HG03196 (cell line): Measurements from ENCODE around the gene DHRS2.
"Not testable (repeated sequence)": the region's sequence is repeated elsewhere in the genome, so short reads cannot be mapped to it uniquely, and the experiment has no call there.

Source experiments
- ATAC-seq: cut with Tn5 transposase; IDR thresholded peaks from one replicate; pipeline ENCODE4 v1.9.1; 2021; ENCODE audit not compliant: unreplicated experiment

The DHRS2 gene

DNA sequence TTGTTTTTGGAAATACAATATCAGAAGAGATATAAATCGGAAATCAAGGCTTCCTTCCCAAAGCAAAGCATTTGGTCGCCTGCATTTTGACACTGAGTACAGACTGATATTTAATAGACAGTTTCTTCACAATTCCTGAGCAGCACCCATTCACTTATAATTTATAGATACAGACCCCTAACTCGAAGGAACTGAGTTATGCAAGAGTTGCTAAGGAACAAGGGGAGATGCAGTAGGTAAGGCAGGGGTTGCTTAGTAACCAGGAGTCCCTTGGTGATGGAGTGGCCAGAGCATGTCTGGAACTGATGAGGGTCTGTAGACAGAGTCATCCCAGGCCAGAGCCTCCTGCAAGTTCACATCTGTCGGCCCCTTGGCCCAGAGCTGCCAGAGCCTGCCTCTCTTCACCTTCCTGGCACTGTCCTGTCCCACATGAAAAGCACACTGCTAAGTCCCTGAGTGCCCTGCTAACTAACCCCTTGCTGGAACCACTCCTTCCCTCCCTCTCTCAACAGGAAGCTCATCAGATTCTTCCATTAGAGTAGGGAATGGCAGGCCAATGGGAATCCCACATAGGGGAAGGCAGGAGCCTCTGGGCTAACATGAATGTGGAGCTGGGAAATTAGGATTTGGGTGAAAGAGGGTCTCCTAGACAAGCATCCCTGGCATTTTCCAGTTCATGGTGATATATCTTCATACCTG lies 3.6 kb upstream of the DHRS2 start:
- ATAC-seq, result no peak

DNA sequence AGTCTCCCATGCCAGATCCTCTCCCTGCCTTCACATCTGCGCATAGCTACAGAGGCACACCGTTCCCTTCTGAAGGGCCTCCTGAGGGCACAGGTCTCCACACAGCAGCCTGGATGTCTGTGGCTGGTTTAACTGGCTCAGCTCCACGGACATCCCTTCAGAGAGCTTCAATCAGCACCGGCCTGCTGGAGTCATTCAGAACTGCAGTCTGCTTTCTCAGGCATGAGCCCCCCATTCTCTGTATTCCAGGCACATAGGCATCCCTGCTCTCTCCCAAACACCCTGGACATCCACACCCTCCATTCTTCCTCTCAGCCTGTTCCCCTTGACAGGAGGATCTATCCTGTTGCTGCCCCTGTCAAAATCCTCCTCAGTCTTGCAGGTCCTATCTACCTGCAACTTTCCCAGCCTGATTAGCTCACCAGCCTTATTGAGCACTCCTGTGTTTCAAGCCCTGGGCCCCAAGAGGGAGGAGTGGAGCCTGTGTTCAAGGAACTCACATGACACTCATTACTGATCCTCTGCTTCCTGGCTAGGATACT lies 2.9 kb upstream of the DHRS2 start:
- ATAC-seq, result no peak

DNA sequence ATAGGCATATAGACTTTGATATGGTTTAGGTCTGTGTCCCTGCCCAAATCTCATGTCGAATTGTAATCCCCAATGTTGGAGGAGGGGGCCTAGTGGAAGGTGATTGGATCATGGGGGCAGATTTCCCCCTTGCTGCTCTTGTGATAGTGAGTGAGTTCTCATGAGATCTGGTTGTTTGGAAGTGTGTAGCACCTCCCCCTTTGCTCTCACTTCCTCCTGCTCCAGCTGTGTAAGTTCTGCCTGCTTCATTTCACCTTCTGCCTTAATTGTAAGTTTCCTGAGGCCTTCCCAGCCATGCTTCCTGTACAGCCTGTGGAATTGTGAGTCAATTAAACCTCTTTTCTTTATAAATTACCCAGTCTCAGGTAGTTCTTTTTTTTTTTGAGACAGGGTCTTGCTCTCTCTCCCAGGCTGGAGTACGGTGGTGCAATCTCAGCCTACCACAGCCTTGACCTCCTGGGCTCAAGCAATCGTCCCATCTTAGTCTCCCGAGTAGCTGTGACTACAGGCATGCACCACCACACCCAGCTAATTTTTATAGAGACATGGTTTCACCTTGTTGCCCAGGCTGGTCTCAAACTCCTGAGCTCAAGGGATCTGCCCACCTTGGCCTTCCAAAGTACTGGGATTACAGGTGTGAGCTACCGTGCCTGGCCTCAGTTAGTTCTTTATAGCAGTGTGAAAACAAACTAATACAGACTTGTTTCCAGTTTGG lies 1.3 kb upstream of the DHRS2 start:
- not testable (repeated sequence) for ATAC-seq

- ATAC-seq, result not testable (repeated sequence)
Observed at GRCh38 chr14:23637312-23637654, 1.1 kb downstream of the DHRS2 start.

GRCh38 chr14:23637655-23638413 lies 1.7 kb downstream of the DHRS2 start:
- not testable (repeated sequence) for ATAC-seq

DNA sequence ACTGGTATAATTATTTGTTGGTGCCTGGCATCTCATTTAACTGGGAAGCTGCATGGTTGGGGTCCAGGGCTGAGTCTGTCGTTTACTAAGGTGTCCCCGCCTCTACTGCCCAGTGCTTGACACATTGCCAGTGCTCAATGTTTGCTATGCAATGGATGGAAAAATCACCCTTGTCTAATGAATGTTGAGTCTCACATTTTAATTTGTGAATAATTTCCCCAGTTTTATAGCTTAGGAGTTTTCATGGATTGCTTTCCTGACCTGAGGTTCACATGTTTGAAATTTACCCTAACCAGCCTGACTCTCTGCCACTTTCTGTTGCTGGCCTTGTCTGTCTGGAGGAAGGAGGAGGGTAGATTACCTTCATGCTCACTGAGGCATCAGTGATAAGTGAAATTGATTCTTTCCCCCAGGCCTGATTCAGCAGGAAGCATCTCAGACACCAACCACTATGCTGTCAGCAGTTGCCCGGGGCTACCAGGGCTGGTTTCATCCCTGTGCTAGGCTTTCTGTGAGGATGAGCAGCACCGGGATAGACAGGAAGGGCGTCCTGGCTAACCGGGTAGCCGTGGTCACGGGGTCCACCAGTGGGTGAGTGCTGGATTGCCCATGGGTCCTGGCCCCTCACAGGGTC lies 2.4 kb downstream of the DHRS2 start:
- ATAC-seq, result no peak

DNA sequence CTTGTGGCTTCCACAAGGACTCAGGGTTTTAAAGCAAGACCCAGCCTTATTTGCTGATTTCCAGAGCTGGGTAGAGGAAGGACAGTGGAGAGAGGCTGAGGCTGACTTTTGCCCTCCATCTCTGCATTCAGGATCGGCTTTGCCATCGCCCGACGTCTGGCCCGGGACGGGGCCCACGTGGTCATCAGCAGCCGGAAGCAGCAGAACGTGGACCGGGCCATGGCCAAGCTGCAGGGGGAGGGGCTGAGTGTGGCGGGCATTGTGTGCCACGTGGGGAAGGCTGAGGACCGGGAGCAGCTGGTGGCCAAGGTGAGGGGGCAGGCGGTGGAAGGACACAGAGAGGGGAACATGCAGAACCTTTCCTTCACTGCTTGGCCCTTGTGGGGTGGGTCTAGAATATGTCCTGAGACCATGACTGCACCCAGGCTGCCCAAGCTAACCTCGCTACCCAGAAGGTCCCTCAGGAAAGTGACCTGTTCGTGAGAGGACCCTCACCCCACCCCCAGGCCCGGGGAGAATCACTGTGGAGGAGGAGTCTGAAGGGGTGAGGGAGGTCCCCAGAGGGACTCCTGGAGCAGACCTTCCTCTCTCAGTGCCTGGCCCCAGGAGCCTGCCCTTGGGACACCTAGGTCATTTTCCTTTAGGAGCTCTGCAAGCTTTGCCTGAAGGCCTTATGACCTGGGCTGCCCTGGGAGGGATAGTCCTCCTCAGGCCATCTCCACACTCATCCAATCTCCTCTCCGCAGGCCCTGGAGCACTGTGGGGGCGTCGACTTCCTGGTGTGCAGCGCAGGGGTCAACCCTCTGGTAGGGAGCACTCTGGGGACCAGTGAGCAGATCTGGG lies 3.1 kb downstream of the DHRS2 start:
- no peak for ATAC-seq

DNA sequence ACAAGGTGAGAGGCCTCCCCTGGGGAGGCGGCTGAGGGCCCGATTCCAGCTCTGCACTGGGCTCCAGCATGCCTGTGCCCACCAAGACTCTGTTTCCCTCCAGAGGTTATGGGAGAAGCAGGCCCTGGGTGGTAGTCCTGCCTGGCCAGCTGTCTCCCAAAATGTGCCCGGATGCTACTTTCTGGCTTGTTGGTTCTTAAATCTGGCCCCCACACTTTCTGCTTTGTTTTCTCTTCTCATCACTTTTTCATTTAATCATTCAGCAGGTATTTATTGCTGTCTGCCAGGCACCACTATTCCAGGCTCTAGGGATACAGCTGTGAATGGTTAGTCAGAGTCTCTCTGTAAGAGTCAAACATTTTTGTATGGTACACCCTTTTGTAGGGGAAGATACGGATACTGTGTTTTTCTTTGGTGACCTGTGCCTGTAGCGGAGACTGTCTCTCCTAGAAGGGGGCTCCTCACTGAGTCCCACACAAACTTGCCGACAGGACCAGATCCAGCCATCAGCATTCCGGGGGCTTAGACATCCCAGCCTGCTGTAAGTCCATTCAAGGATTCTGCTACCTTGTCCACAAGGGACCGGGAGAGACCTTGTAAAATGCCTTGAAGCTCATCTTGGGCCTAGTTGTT lies 3.8 kb downstream of the DHRS2 start:
- no peak for ATAC-seq

DNA sequence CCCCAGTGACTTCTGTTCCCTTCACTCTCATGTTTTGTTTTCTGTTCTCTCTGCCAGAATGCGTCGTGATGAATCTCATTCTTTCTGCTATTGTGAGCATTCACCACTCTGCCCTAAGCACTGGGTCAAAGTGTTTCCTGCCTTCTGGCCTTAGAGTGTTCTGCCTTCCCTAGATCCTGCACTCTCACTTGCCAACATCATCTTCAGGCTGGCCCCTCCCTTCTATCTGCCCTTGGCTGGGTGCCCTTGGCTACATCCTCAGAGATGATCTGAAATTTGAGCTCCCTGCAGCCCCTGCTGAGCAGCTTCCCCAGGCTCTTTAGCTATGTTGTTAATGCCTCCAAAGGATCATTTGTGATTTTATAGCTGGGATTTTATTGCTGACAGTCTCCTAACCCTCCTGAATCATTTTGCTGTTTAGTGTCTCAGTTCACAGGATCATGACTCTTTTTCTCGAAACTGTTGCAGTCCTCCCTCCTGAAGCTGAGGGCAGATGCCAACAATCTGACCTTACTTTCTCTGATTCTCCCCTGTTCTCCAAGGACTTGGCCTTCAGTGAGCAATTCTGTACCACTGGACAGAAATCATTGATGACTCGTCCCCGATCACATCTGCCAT lies 4.5 kb downstream of the DHRS2 start:
- ATAC-seq, result no peak

GRCh38 chr14:23641180-23641914 lies 5.2 kb downstream of the DHRS2 start:
- ATAC-seq, result no peak

- no peak for ATAC-seq
Observed at GRCh38 chr14:23641915-23642588, 5.9 kb downstream of the DHRS2 start.

DNA sequence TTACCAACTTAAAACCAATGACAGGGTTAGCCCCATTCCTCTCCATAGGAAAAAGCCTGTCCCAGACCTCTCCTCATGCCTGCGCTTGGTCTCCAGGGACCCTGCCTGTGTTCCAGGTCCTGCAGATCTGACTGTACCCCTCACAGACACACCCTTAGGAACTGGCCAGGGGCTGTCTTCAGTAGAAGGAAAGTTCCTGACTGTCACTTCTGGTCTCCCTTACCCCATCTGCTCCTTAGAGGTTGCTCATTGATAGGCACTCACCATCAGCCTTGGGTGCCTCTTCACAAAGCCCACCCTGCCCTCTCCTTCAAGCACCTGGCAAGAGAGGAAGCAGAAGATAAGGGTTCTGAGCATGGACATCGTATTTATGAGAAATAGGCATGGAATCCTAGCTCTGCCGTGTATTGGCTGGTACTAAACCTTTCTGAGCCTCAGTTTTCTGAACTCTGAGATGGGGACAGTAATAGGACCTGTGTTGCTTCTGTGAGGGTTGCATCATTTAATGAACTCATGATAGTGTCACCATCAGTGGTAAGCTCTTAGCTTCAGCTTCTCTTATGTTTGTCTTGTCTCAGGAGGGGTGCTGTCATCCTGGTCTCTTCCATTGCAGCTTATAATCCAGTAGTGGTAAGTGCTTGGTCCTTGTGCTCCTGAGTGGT lies 7.5 kb downstream of the DHRS2 start:
- no peak for ATAC-seq

- ATAC-seq, result no peak
Observed at GRCh38 chr14:23644195-23644918, 8.2 kb downstream of the DHRS2 start.

DNA sequence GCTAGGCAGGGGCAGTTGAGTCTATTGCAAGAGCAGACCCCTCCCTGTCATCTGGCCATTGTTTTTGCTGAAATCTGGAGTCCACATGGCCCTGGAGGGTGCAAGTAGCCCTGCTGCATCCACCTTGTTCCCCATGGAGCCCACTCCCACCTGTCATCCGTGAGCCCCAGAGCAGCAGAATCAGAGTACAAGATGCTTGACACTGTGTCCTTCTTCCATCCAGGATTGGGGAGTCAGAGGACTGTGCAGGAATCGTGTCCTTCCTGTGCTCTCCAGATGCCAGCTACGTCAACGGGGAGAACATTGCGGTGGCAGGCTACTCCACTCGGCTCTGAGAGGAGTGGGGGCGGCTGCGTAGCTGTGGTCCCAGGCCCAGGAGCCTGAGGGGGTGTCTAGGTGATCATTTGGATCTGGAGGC lies 8.8 kb downstream of the DHRS2 start:
- ATAC-seq, result no peak

- ATAC-seq, result no peak
Observed at GRCh38 chr14:23645504-23645811, 9.3 kb downstream of the DHRS2 start.

- no peak for ATAC-seq
Observed at GRCh38 chr14:23645812-23646647, 9.9 kb downstream of the DHRS2 start.
